ENCODE measurements around the gene CYTH1. TPM values are rescaled to one million over a fixed set of nuclear protein-coding genes. Genes with fewer than 3 reads are reported as not detected.

CYTH1 gene
- total and polyA plus RNA-seq, 7 donors = 18.7 to 40.4 (median 29.8) TPM

DNA sequence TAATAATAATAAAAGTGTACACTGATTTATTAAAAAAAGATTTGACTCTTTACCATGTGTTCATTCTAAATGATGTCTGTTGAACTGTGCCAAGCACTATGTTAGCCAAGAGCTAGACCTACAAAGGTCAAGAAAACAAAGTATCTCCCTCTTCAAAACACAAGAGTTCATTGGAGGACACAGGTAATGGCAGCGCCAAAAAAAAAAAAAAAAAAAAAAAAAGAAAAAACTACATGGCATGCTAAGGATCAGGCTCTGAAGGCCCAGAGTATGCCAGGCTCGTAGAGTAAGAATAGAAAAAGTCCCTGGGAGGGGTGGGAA is 35.2 kb downstream of the CYTH1 start:
- TF ChIP-seq, protein P1, sequence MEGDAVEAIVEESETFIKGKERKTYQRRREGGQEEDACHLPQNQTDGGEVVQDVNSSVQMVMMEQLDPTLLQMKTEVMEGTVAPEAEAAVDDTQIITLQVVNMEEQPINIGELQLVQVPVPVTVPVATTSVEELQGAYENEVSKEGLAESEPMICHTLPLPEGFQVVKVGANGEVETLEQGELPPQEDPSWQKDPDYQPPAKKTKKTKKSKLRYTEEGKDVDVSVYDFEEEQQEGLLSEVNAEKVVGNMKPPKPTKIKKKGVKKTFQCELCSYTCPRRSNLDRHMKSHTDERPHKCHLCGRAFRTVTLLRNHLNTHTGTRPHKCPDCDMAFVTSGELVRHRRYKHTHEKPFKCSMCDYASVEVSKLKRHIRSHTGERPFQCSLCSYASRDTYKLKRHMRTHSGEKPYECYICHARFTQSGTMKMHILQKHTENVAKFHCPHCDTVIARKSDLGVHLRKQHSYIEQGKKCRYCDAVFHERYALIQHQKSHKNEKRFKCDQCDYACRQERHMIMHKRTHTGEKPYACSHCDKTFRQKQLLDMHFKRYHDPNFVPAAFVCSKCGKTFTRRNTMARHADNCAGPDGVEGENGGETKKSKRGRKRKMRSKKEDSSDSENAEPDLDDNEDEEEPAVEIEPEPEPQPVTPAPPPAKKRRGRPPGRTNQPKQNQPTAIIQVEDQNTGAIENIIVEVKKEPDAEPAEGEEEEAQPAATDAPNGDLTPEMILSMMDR (IDR thresholded peaks at IDR 0.05) = no peak
- DNase-seq = no peak
- H3K4me3 ChIP-seq = no peak overlapping the region
- ATAC-seq = peak in 2 of 4 donors; percentile 11 to 14
- no peaks in the 10 kb centered on the region for H3K36me3 ChIP-seq (ENCODE audit: insufficient read depth in 1 of 2, low read depth in 1 of 2)
- H3K27ac ChIP-seq = peak overlapping the region; percentile 47
- 23 to 42% (median 35%) methylated on average over 2 of the region's 2 CpGs for WGBS, 3 donors
- intact Hi-C loops (cut with DNase I) = no loop called here
- no peaks in the 10 kb centered on the region for H3K9me3 ChIP-seq
- H3K27me3 ChIP-seq (ENCODE audit: insufficient read depth in 3 of 3, low read length in 2 of 3) = no peaks in the 10 kb centered on the region
- H3K4me1 ChIP-seq = peaks cover 72% of the 10 kb centered on the region

DNA sequence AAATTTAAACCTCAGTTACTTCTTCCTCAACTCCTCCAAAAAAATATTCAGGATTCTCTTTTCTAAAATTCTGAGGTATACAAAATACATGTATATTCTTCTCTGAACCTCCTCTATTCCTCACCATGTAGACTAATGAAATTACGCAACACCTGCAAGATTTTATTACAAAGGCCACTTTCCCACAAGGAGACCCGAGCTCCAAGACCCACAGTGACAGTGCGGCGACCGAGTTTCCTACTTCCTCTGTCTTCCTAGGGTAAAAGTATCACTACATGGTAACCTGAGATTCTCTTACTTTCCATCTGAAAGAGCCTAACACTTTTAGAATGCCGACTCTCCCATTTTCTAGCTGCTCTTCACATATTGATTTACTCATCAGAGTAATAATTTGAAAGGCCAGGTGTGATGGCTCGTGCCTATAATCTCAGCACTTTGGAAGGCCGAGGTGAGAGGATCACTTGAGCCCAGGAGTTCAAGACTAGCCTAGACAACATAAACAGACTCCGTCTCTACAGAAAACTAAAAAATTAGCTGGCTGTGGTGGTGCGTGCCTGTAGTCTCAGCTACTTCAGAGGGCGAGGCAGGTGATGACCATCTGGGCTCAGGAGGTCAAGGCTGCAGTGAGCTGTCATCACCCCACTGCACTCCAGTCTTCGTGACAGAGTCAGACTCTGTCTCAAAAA is 35.7 kb downstream of the CYTH1 start:
- 47 to 57% (median 47%) methylated on average over 12 of the region's 12 CpGs for WGBS, 3 donors
- Histone ChIP-seq H3K27ac (peak overlapping the region; percentile 47), H3K27me3 (ENCODE audit: insufficient read depth in 3 of 3, low read length in 2 of 3) (no peaks in the 10 kb centered on the region), H3K36me3 (ENCODE audit: insufficient read depth in 1 of 2, low read depth in 1 of 2) (no peaks in the 10 kb centered on the region), H3K4me1 (peaks cover 70% of the 10 kb centered on the region), H3K9me3 (no peaks in the 10 kb centered on the region), H3K4me3 (no peak overlapping the region)
- intact Hi-C loops (cut with DNase I) = no loop called here
- TF ChIP-seq, protein P1 (IDR thresholded peaks at IDR 0.05) = no peak
- no peak for DNase-seq
- peak in 2 of 4 donors; percentile 46 to 52 for ATAC-seq

DNA sequence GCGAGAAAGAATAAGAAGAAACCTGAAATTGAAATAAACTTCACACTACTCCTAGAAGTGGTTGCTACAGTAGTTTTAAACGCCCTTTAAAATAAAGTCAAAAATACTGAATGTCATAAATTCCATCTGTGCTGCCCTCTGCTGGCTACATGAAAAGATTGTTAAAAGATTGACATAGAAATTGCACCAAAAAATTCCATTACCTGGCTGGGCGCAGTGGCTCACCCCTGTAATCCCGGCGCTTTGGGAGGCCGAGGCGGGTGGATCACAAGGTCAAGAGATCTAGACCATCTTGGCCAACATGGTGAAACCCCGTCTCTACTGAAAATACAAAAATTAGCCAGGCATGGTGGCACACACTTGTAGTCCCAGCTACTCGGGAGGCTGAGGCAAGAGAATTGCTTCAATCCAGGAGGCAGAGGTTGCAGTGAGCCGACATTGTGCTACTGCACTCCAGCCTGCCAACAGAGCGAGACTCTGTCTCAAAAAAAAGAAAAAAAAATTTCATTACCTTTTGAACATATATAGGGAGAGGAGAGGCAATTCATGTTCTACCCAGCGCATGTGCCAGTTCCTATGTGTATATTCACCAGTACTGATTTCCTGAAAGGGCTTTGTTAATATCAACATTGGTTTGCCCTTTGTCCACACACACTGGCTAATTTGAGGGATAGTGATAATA is 36.5 kb downstream of the CYTH1 start:
- DNase-seq = no peak
- no peaks in the 10 kb centered on the region for H3K9me3 ChIP-seq
- 74 to 81% (median 77%) methylated on average over 12 of the region's 12 CpGs for WGBS, 3 donors
- intact Hi-C loops (cut with DNase I) = no loop called here
- no peak overlapping the region for H3K4me3 ChIP-seq
- TF ChIP-seq, protein P1 (IDR thresholded peaks at IDR 0.05) = peak; percentile 61
- peaks cover 72% of the 10 kb centered on the region for H3K4me1 ChIP-seq
- no peaks in the 10 kb centered on the region for H3K27me3 ChIP-seq (ENCODE audit: insufficient read depth in 3 of 3, low read length in 2 of 3)
- no peak for ATAC-seq
- peak overlapping the region; percentile 47 for H3K27ac ChIP-seq
- no peaks in the 10 kb centered on the region for H3K36me3 ChIP-seq (ENCODE audit: insufficient read depth in 1 of 2, low read depth in 1 of 2)

DNA sequence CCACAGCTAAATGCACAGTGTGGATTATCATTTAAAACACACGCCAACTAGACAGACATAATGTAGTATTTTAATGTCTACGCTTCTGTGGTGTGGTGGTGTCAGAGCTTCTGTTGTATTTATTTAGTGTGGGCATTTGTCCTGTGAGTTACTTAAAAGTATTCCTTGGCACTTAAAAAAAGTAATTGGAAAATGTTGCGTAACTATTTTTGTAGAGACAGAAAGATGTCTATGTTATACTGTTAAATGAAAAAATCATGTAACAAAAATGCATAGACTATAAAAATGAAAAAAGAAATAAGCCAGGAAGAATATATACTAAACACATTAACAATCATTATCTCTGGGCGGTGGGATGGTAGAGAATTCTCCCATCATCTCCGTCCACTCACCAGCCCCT is 39.2 kb downstream of the CYTH1 start:
- intact Hi-C loops (cut with DNase I) = no loop called here
- peaks cover 75% of the 10 kb centered on the region for H3K4me1 ChIP-seq

More for the DNA sequence above, 39.2 kb downstream of the CYTH1 start:
- TF ChIP-seq, protein P1 (IDR thresholded peaks at IDR 0.05) = no peak
- DNase-seq (no peak), ATAC-seq (no peak)
- no peak overlapping the region for H3K27ac ChIP-seq
- no peaks in the 10 kb centered on the region for H3K36me3 ChIP-seq (ENCODE audit: insufficient read depth in 1 of 2, low read depth in 1 of 2)
- no peaks in the 10 kb centered on the region for H3K9me3 ChIP-seq
- 84 to 93% (median 92%) methylated on average over 5 of the region's 5 CpGs for WGBS, 3 donors
- H3K4me3 ChIP-seq = no peak overlapping the region
- no peaks in the 10 kb centered on the region for H3K27me3 ChIP-seq (ENCODE audit: insufficient read depth in 3 of 3, low read length in 2 of 3)
